ENCODE data around the gene ERGIC2. TPM values are rescaled to one million over a fixed set of nuclear protein-coding genes. Genes with fewer than 3 reads are reported as not detected.
"Not testable (repeated sequence)": the region's sequence is repeated elsewhere in the genome, so short reads cannot be mapped to it uniquely, and the experiment has no call there.

ERGIC2 gene, protein sequence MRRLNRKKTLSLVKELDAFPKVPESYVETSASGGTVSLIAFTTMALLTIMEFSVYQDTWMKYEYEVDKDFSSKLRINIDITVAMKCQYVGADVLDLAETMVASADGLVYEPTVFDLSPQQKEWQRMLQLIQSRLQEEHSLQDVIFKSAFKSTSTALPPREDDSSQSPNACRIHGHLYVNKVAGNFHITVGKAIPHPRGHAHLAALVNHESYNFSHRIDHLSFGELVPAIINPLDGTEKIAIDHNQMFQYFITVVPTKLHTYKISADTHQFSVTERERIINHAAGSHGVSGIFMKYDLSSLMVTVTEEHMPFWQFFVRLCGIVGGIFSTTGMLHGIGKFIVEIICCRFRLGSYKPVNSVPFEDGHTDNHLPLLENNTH
- total RNA-seq = 84.1 TPM
- long read RNA-seq, full-length matches to known transcripts = 126 of 142 reads
- long read RNA-seq, partial matches to known transcripts = 7 of 142 reads
- long read RNA-seq, other reads (novel, unspliced or antisense) = 9 of 142 reads

DNA sequence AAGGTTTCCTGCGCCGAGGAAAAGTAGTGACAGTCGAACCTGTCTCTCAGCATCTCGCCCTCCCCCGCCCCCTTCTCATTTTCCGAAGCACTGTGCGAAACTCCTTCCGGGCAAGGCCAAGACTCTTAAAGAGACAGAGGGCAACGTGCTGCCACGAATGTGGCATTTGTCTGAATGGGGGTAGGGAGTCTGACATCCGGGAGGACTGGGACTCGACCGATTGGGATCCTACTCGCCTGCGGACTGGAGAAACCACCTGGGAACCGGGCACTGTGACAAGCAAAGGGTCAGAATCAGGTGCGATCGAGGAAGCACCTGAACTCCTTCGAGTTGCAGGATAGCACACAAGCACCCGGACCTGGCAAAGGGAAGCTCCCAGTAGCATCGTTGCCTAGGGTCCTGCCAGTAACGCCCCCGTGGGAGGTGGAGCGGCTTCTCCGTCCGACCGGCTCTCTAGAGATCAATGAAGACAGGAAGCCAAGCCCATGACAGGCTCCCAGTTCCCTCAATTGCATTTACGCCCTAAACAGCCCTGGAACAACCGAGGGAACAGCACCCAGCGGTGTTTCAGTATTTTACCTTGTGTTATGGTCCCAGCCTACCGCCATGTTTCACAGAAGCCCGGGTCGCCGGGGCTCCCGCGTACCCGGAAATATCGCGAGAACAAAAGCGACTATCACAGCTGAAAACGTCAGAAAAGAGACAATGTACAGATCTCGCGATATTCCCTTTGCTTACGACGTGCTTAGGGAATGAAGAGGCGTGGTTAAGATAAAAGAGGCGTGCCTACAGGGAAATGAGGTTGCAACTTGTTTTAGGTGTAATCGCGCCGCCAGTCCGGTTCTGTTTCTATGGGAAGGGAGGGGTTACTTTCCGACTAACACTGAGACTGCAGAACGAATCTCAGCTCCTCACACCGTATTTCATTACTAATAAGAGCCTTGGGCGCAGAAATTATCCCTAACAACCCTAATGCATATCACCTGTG is at the start of gene ERGIC2:
Gene ERGIC2 (minus strand): TSS at position 637 of the 988 bp plus-strand sequence. CDS start 9,539 bp downstream, outside the sequence.
- intact Hi-C loops (cut with DNase I) = loop anchor here (5.0 kb wide), 1 partner anchor 64 kb away; no protein-coding TSS in a partner anchor
- peak; percentile 93 for DNase-seq (ENCODE audit: low spot score)

DNA sequence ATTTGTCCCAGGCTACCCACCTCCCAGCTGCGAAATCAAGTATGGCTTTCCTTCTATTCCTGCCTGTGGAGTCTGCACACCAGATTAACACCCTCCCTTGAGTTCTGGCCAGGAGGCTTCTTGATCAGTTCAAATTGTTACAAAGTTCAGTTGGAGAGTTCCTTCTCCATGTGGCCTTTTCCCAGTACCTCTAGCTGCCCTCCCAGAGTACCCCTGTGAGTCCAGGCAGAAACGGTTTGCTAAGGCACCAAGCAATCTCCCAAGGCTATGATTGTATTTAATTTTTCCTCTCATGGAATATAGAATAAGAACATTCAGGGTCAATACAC is 49.7 kb upstream of the ERGIC2 start:
- DNase-seq (ENCODE audit: low spot score) = no peak
- intact Hi-C loops (cut with DNase I) = no loop called here

DNA sequence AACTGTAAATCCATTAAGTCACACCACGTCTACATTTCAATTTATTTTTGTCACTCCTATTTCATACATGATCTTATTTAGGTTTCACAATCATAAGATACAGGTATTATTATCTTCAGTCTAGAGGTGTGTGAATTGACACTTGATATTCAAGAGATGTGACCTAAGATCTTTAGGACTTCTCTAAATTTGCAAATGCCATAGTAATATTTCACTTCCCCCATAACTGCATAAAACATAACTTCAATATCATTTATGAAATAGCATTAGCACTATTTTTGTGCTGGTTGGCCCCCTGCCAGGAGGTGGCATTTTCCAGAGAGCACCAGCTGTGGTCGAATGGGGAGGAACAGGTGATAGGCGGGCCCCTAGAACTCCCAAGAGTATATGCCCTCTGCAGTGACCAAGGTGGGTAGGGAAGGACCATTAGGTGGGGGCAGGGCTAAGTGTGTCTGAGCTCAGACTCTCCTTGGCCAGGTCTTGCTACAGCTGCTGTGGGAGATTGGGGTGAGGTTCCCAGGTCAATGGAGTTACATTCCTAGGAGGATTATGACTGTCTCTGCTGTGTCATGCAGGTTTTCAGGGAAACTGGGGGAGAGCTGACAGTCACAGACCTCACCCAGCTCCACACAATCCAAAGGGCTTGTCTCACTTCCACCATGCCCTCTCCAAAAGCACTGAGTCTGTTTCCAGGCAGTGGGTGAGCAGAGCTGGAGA is 49.2 kb upstream of the ERGIC2 start:
- intact Hi-C loops (cut with DNase I) = no loop called here
- DNase-seq (ENCODE audit: low spot score) = no peak

DNA sequence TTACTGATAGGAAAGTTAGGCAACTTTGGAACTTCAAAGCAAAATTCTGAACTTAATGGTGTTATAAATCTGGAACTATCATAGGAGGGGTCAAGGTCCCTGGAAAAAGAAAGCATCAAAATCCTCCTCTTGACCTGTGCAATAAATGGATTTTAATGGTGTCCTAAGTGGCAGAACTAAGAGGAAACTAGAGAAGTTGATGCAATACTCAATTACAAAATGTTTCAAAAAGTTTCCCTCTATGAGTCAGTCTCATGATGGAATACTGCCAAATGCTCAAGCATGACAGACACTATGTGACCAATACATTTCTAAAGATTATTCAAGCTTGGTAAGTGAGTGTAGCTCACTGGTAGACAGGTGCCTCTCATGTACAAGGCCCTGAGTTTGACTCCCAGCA is 47.7 kb upstream of the ERGIC2 start:
- intact Hi-C loops (cut with DNase I) = no loop called here
- no peak for DNase-seq (ENCODE audit: low spot score)

DNA sequence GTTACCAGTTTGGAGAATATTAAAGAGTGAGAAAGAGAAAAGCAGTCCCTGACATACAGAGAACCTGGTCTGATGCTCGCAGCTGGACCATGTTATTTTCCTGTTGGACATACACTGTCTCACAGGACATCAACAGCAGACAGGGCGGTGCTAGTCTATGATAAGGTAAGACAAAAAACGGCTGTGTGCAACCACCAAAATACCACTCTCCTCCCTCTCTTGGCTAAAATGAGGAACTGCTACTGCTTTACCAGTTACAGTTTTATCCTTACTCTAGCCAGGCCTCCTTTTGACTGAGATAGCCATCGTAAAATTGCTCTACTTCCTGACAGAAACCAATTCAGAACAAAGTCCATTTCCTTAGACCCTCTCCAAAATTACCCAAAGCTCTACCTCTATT is 47.0 kb upstream of the ERGIC2 start:
- intact Hi-C loops (cut with DNase I) = no loop called here
- no peak for DNase-seq (ENCODE audit: low spot score)

DNA sequence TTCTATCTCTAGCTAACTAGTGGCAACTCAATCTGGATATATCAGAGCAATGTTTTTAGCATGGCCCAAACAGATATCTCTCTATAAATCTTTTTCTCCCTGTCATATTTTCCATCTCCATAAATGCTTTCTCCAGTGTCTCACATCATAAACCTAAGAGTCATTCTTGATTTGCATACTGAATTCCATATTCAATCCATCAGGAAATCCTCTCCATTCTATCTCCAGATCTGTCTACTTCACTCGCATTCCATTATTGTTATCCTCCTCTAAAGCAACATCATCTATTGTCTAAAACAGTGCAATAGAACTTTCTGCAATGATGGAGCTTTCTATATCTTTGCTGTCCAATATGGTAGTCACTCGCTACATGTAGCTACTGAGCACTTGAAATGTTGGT is 45.5 kb upstream of the ERGIC2 start:
- no peak for DNase-seq (ENCODE audit: low spot score)
- intact Hi-C loops (cut with DNase I) = no loop called here

DNA sequence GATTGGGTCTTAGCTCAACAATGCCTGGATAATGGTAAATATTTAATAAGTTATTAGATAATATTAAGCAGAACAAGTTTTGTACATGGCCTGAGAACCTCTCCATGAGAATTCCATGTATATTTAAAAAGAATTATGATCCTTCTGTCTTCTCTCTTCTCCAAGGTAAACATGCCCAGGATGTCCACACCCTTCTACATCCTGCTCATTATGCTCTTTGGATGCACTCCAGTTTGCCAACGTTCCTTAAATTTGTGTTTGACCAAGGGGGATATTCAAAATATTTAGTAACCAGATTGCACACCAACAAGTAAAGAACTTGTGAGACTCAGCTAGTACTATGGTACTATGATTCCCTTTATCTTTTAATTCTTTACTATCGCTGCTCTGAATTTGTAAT is 44.8 kb upstream of the ERGIC2 start:
- no peak for DNase-seq (ENCODE audit: low spot score)
- intact Hi-C loops (cut with DNase I) = no loop called here

DNA sequence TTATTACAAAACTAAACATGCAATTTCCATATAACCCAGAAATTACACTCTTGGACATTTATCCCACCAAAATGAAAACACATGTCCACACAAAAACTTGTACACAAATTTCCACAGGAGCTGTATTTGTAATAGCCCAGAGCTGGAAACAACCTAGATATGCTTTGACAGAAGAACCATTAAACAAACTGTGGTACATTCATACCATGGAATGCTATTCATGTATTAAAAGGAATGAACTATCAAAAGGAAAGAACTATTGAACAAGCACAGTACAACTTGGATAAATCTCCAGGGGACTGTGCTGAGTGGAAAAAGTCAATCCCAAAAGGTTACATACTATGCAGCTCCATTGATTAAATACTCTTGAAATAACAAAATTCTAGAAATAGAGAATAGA is 35.8 kb upstream of the ERGIC2 start:
- no peak for DNase-seq (ENCODE audit: low spot score)
- intact Hi-C loops (cut with DNase I) = no loop called here

DNA sequence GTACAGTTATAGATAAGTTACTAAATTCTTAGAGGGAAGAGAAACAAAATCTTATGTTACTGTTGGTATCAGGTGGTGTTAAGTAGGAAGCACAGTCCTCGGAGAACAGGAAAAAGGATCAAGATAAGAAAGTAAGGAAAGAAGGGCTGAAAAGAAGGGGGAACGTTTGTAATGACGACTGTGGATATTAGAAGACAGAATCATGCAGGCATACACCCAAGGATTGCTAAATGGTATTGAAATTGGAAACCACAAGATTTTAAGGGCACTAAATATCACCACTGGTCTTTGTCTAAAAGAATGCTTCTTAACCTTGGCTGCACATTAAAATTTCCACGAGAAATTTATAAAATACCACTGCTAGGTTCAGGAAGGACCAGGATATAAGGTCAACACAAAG is 34.1 kb upstream of the ERGIC2 start:
- no peak for DNase-seq (ENCODE audit: low spot score)
- intact Hi-C loops (cut with DNase I) = no loop called here

DNA sequence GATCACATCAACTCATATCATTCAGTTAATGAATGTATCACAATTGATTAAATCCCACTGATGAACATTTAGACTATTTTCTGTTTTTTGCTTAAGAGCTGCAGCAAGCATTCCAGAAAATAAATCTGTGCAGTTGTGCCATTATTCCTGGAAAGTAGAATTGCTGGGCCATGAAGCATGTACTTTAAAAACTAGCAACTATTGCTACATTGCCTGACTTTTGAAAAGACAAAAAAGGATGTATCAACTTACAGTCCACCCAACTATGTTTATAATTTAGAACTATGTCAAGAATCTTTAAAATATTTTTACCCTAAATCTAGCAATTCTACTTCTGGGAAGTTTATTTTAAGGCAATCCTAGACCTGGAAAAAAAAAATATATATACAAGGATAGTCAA is 33.4 kb upstream of the ERGIC2 start:
- no peak for DNase-seq (ENCODE audit: low spot score)
- intact Hi-C loops (cut with DNase I) = no loop called here

DNA sequence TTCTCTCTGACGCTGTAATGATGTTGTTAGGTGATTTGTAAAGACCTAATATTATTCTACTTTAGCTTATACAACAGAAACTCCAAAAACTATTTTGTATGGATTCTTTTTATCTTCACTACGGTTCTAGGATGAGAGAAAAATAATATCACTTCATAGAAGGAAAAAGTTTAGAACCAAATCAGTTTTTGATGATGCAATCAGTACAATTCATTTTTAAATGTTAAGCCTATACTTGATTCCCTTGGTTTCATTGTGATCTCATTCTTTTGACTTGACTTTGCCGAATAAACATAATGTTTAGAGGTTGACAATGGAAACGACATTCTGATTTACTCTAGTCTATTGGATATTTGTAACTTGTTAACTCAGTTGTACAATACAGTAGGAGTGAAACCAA is 24.6 kb upstream of the ERGIC2 start:
- intact Hi-C loops (cut with DNase I) = no loop called here

DNA sequence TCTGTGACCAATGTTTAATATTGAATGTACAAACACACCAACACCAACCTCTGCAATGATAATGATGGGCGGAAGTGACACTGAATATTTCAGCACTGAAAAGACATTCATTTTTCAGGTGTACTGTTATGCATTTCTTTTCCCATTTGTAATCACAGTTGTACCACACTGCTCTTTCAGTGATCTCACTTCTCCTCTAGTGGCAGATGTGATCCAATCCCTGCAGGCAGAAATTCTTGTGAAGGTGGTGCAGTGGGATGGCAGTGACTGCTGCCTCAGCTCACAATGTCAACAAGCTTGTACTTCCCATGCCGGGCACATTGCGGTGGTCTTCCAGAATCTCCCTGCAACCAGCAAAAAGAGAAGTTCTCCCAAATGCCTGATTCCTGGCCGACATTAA is 23.0 kb upstream of the ERGIC2 start:
- intact Hi-C loops (cut with DNase I) = no loop called here
- DNase-seq (ENCODE audit: low spot score) = no peak

More for the DNA sequence above, 24.6 kb upstream of the ERGIC2 start:
- DNase-seq (ENCODE audit: low spot score) = no peak

DNA sequence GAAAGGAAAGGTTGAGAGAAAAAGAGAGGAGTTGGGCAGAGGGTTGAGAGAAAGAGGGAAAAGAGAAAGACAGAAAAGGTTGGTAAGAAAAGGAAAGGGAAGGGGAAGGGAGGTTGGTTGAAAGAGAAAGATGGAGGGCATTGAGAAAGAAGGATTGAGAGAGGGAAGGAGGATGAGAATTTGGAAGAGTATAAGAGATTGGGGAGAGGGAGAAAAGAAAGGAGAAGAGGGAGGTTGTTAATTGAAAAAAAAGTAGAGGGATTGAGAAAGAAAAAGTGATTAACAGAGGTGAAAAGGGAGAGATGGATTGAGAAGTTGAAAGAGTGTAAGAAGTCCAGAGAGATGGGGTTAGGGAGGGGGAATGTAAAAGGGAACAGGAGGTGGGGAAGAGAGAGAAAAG is 21.5 kb upstream of the ERGIC2 start:
- intact Hi-C loops (cut with DNase I) = no loop called here
- DNase-seq (ENCODE audit: low spot score) = no peak

DNA sequence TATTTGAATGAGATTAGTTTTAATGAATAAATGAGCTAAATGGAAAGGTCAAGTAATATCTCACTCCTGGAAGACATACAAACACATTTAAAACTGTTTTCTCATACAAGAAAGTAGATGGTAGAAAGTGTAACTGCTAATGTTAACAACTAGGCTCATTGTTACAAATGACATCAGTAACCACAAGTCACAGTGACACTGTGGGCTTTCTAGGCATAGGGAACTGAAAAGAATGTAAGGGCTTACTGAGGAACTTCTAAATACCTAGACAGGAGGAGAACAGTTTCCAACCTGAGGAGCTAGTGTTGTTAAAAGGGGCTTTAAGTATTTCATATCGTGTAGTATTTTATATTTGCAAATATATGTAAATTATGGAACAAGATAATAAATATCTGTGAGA is 17.5 kb upstream of the ERGIC2 start:
- no peak for DNase-seq (ENCODE audit: low spot score)
- intact Hi-C loops (cut with DNase I) = no loop called here

DNA sequence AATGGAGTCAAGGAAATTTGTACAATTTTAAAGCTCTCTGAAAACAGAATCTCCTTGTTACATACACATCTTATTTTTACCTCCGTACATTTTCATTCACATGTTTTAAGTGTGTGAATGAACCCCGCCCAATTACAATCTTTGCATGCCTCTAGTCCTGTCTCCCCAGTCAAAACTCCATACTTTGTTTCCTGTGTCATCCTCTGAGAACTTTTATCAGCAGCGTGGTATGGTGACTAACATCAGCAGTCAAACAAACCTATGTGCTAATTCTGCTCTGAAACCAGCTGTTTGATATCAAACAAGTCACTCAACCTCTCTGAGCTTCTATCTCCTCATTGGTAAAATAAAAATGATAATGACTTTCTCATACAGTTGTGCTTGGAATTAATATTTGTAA is 15.8 kb upstream of the ERGIC2 start:
- intact Hi-C loops (cut with DNase I) = no loop called here

DNA sequence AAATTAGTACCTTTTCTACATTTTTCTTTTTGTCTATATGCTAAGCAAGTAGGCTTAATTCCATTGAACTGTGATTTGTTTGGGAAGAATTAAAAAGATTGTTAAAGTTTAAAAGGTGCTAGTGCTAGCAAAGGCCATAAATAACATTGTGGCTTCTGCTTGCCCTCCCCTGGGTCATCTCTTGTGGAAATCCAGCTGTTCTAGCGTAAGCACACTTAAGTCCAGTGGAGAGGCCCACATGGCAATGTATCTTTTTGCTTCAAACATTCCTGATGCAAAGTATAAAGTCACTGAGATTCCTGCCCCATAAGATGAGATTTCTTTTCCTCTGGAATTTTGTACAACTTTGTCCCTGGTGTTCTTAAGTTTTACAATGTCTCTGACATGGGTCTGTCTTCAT is 14.4 kb upstream of the ERGIC2 start:
- intact Hi-C loops (cut with DNase I) = no loop called here
- no peak for DNase-seq (ENCODE audit: low spot score)

More for the DNA sequence above, 15.8 kb upstream of the ERGIC2 start:
- DNase-seq (ENCODE audit: low spot score) = no peak

DNA sequence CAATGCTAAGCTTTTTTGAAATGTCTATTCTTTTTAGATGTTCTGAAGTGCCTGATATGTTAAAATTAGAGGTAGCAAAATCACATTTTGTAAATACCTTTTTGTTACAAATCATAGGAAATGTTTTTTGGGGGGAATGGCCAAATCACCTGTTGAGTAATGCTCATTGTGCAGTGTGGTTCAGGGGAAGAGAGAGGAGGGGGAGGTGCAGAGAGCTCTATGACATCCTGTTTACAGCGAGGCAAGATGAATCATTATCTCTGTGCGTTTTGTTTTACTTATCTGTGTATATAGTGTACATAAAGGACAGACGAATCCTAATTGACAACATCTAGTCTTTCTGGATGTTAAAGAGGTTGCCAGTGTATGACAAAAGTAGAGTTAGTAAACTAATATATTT is 9.4 kb upstream of the ERGIC2 start:
- not testable (repeated sequence) for DNase-seq (ENCODE audit: low spot score)

DNA sequence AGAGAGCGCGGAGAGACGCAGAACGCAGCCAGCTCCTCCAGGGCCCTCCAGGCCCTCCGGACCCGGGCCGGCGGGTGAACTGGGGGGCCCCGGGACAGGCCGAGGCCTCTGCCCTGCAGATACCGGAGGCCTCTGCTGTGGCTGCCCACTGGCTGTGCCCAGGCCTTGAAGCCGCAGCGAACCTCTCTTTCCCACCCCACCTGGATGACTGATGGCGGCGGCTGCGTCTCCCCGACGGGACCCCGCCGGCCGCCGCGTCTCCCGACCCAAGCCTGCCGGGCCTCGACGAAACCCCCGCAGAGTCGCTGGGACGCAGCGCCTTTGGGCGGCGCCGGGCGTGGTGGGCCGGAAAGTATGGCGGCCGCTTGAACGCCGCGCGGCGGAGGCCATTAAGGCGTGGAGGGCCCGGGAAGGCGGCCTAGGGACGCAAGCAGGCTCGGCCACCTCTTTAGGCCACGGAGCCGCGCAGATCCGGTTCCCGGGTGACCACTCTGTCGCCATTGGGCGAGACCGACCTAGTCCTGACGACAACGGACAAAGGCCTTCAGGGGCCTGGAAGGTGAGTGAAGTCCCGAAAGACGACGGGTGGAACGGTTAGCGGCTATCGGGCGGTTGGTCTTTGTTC is 8.4 kb upstream of the ERGIC2 start:
- intact Hi-C loops (cut with DNase I) = no loop called here
- DNase-seq (ENCODE audit: low spot score) = no peak

More for the DNA sequence above, 9.4 kb upstream of the ERGIC2 start:
- intact Hi-C loops (cut with DNase I) = not testable (repeated sequence)

DNA sequence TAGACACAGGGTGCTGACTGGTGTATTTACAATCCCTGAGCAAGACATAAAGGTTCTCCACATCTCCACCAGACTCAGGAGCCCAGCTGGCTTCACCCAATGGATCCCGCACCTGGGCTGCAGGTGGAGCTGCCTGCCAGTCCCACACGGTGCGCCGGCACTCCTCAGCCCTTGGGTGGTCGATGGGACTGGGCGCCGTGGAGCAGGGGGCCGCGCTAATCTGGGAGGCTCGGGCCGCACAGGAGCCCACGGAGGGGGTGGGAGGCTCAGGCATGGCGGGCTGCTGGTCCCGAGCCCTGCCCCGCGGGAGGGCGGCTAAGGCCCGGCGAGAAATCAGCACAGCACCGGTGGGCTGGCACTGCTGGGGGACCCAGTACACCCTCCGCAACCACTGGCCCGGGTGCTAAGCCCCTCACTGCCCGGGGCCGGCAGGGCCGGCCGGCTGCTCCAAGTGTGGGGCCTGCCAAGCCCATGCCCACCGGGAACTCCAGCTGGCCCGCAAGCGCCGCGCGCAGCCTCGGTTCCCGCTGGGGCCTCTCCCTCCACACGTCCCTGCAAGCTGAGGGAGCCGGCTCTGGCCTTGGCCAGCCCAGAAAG is 5.2 kb upstream of the ERGIC2 start:
- not testable (repeated sequence) for DNase-seq (ENCODE audit: low spot score)

More for the DNA sequence above, 5.2 kb upstream of the ERGIC2 start:
- intact Hi-C loops (cut with DNase I) = not testable (repeated sequence)
